RKO (cell line): ENCODE results near the gene IZUMO2.

ENCODE experiments used
- DNase-seq: peaks from one replicate; pipeline ENCODE4 v3.0.0-alpha.2; 2016; ENCODE audit warnings: low spot score

The IZUMO2 gene

GRCh38 chr19:50162988-50163387 lies at the start of gene IZUMO2:
Gene IZUMO2 (minus strand): TSS chr19:50163281. CDS start chr19:50163194, 87 bp downstream.
- no peak for DNase-seq

- no peak for DNase-seq
Measured at GRCh38 chr19:50210425-50210824, 47.3 kb upstream of the IZUMO2 start.

DNA sequence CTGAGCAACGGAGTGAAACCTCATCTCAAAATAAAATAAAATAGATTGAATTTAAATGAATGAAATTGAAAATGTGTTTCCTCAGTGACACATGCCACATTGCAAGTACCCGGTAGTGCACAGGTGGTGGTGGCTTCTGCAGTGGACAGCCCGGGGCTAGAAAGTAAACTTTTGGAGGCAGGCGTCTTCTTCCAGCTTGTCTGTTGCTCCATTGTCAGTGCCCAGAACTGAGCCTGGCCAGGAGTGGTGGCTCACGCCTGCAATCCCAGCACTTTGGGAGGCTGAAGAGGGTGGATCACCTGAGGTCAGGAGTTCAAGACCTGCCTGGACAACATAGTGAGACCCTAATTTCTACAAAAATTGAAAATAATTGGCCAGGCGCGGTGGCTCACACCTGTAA lies 46.0 kb upstream of the IZUMO2 start:
- DNase-seq, result no peak

- no peak for DNase-seq
Measured at GRCh38 chr19:50207730-50208129, 44.6 kb upstream of the IZUMO2 start.

DNA sequence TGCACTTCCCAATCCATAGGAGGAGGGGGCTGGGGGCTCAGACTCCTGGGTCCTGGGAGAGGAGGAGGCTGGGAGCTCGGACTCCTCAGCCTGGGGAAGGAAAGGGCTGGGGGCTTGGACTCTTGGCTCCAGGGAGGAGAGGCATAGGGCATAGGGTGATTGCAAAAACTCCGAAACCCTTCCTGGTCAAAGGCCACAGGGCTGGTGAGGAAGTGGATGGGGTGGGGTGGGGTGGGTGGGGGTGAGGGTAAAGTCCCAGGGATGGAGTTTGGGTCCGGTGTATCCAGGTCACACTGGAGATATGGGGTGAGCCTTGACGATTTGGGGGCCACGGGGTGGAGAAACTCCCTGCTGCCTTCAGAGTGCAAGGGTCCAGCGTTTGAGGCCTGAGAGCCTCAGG lies 43.1 kb upstream of the IZUMO2 start:
- no peak for DNase-seq

DNA sequence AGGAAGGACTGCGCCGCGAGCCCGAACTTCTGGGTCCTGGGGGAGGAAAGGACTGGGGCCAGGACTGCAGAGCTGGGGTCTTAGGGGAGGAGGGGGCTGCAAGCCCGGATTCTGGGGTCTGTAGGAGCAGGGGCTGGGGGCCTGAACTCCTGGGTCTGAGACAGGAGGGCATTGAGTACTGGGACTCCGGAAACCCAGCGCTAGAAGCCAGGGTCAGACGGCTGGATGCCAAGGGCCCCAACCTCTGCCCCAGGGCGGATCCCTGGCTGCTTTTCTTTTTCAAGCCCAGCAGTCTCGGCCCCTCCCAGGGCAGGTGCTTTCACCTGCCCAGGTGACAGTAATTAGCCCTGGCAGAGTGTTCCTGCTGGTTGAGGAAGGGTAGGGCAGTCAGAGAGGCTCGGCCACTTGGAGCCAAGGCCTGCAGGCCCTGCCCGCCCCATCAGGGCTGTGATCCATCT lies 42.6 kb upstream of the IZUMO2 start:
- DNase-seq, result no peak

- DNase-seq, result no peak
Measured at GRCh38 chr19:50204811-50205675, 42.0 kb upstream of the IZUMO2 start.

DNA sequence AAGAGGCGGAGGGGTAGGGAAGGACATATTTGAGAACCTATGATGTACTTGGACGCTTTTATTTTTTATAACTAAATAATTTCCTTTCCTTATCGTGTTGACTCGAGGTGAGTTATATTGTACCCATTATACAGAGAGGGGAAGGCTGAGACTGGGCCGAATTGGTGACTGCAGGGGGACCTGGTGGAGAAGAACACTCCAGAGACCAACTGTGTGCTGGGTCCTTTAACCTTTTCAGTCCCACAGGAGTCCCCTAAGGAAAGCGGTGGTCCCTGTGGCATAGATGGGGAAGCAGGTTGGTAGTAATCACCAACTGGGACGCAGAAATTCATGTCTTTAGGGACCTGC lies 41.0 kb upstream of the IZUMO2 start:
- no peak for DNase-seq

GRCh38 chr19:50203281-50204080 lies 40.4 kb upstream of the IZUMO2 start, which contains the start of gene MYH14:
Gene MYH14 (plus strand): TSS chr19:50203622. CDS start chr19:50210366, 6,744 bp downstream.
- DNase-seq, result peak; percentile 92

GRCh38 chr19:50202962-50203280 lies 39.8 kb upstream of the IZUMO2 start:
- DNase-seq, result no peak

- no peak for DNase-seq
Measured at GRCh38 chr19:50202386-50202785, 39.3 kb upstream of the IZUMO2 start.

GRCh38 chr19:50199259-50199555 lies 36.1 kb upstream of the IZUMO2 start:
- no peak for DNase-seq

GRCh38 chr19:50198431-50199258 lies 35.6 kb upstream of the IZUMO2 start:
- DNase-seq, result no peak

DNA sequence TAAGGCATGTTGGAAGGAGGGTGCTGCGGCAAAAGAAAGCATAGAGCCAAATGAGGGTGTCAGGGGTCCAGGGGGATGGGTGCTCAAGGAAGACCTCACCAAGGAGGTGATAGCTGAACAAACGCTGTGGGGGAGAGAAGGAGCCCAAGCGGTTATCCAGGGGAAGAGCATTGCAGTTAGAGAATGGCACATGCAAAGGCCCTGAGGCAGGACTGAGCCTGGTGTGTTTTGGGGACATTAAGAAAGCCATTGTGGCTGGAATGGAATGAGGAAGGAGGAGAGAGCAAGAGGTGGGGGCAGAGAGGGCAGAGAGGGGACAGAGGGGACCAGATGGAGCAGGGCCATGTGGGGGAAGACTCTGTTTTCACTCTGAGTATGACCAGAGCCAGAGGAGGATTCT lies 34.3 kb upstream of the IZUMO2 start:
- DNase-seq, result no peak

- no peak for DNase-seq
Measured at GRCh38 chr19:50196322-50196932, 33.3 kb upstream of the IZUMO2 start.

GRCh38 chr19:50195224-50195623 lies 32.1 kb upstream of the IZUMO2 start:
- DNase-seq, result no peak

GRCh38 chr19:50192463-50193211 lies 29.6 kb upstream of the IZUMO2 start:
- no peak for DNase-seq

DNA sequence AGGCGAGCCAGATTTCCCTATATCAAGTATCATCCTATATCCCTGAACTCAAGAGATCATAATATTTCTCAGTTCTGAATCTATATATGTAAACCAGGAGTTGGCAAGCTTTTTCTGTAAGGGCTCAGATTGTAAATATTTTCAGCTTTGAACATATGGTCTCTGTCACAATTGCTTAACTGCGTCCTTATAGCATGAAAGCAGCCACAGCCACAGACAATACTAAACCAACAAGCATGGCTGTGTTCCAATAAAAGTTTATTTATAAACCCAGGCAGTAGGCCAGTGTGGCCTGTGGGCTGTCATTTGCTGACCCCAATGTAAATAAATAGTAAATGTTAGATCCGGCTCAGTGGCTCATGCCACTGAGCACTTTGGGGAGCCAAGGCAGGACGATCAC lies 28.1 kb upstream of the IZUMO2 start:
- DNase-seq, result no peak

DNA sequence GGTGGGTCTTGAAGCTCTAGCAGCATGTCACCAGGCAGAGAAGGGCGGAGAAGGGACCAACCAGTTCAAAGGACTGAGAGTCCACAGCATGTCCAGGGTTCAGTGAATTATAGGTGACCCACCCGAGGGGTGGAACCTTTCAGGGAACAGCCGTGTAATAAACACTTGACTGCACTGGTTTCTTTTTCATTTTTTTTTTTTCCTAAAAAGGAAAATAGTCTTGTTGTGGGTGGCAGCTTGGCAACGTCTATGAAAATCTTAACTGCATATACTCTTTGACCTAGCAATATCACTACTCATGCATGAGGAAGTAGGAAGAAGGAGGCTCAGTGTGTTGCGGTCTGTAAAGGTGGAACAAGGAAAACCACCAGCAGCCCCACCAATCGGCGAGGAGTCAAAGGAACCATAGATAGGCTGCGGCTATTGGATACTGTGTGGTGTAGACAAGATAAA lies 27.4 kb upstream of the IZUMO2 start:
- no peak for DNase-seq

DNA sequence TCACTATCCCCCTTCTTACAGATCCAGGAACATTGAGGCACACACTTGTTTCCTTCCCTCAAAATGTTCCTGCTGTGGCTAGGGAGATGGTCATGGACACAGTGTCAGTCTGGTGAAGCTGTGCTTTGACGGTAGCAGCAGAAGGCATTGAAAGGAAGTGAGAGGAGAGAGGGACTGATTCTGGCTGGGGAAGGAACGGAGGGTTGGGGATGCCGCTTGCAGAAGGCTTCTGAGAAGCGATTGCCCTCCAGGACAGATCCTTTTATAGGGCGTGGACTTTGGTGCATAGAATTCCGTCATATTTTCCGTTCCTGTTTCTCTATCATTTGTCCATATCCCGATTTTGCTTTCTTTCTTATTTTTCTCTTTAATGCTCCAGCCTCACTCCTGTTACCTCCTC lies 26.2 kb upstream of the IZUMO2 start:
- no peak for DNase-seq

DNA sequence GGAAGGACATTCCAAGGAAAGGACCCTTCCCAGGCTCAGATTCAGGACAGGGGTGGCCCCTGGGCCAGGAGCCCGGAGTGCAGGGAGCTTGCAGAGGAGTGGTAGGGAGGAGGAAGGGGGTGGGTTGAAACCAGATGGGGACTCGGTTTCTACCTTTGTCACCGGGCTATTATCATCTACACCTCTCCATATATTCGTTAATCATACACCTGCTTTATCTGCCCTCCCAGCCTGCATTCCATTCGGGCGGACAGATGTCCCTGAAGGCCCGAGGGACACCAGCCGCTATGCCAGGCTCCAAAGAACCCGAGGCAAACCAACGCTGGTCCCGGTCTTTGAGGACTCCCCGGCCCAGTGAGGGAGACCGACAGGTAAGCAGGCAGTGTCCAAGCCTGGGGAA lies 24.9 kb upstream of the IZUMO2 start:
- no peak for DNase-seq
